DMS153 treated with DMSO at 0.1 percent for 48 hours (cell line): ENCODE measurements around the gene CYP1A2.

Source experiments
- DNase-seq: peaks from one replicate; lab custom pipeline; 2025; ENCODE audit not compliant: unreplicated experiment; lab: John Stamatoyannopoulos, UW

CYP1A2 gene

GRCh38 chr15:74802862-74803447, 54.3 kb downstream of the CYP1A2 start:
- DNase-seq, result no peak

DNA sequence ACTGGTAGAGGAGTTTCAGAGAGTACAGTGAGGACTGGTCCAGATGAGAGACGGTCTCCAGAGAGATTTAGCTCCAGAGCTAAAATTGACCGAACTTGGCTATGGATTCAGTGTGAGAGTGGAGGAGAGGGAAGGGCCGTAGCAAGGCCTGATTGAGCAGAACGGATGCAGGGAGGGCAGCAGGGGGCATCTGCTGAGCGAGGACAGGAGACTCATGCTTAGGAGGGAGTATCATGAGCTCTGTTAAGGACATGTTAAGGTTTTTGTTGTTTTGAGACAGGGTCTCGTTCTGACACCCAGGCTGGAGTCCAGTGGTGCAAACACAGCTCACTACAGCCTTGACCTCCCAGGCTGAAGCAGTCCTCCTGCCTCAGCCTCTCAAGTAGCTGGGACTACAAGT, 56.3 kb downstream of the CYP1A2 start:
- no peak for DNase-seq
